ES-I3 (cell line): ENCODE measurements around the gene AMMECR1.

Experiments used
- H3K36me3 ChIP-seq: 2 replicates; pipeline ENCODE4 v1.6.1; 2013; ENCODE audit warnings: mild to moderate bottlenecking, low read length, control low read depth, moderate library complexity; ENCODE audit not compliant: insufficient read depth
- H3K4me1 ChIP-seq: 2 replicates; pipeline ENCODE4 v1.6.1; 2013; ENCODE audit warnings: mild to moderate bottlenecking, control low read depth, low read length; ENCODE audit not compliant: insufficient read depth
- H3K9ac ChIP-seq: 2 replicates; pipeline ENCODE4 v1.6.1; 2013; ENCODE audit warnings: low read depth, mild to moderate bottlenecking, low read length, moderate library complexity
- H3K9me3 ChIP-seq: 2 replicates; pipeline ENCODE4 v1.6.1; 2013; ENCODE audit warnings: mild to moderate bottlenecking, low read length, moderate library complexity; ENCODE audit not compliant: control insufficient read depth, insufficient read depth

Gene AMMECR1

DNA sequence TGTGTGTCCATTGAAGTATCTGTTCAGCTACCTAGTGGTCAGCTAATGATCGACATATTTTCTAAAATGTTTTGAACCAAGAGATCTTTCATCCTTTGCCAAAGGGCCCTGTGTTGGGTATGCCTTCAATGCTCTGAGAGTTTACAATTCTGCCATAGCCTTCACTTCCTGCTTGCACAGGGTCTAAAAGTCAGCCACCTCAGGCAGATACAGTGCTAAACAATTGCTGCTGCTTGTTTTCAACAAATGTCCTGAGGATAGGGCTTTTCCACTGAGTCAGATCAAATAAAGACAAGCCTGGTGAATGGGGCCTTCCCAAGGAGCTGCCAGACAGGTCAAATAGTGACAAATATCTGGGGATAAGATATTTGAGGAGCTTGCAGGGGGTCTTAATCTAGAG, 16.7 kb downstream of the AMMECR1 start:
- Histone ChIP-seq H3K36me3 (no peaks in the 10 kb centered on the region), H3K4me1 (no peaks in the 10 kb centered on the region), H3K9me3 (0 out of 2 replicates have a peak, but pooled peaks cover 2% of the 10 kb centered on the region), H3K9ac (no peak overlapping the region)

DNA sequence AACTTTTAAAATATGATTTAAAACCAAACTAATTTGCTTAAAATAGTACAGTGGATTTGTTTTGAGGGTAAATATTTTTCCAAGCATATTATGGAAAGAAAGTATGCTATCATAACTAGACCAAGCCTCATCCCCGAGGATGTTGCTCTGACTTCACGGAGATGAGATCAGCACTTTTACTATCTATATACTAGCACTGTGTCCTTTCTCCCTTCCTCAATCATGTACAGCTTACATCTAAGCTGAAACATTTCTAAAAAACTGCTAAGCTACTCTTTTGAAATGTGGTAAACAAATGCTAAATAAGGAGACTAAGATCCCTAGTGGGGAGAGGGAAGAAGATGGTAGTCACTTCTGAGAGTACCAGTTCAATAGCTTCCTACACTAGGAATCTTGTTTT, 23.8 kb downstream of the AMMECR1 start:
- no peaks in the 10 kb centered on the region for H3K36me3 ChIP-seq

DNA sequence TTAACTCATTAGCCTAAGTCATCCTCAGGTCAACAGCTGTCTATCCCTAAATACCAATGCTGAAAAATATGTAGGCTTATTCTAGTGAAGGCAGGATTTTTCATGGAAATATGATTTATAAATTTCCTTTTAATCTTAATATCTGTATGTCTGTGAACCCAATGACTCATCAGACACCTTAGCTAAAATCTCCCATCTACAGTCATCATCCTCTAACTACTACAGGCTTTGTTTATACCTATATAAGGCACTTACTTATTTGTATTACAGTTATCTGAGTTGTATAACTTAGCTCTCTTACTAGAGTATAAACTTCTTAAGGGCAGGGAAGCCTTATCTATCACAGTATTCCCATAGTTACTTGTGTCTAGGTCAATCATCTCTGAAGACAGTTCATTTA, 24.2 kb downstream of the AMMECR1 start:
- H3K9ac ChIP-seq = no peak overlapping the region
- H3K9me3 ChIP-seq = 0 out of 2 replicates have a peak, but pooled peaks cover 2% of the 10 kb centered on the region
- H3K36me3 ChIP-seq = no peaks in the 10 kb centered on the region
- H3K4me1 ChIP-seq = peaks cover 4% of the 10 kb centered on the region; the same call in 1 of the 2 replicates

More for the DNA sequence above, 23.8 kb downstream of the AMMECR1 start:
- H3K9me3 ChIP-seq = 0 out of 2 replicates have a peak, but pooled peaks cover 2% of the 10 kb centered on the region
- no peak overlapping the region for H3K9ac ChIP-seq
- peaks cover 4% of the 10 kb centered on the region; the same call in 1 of the 2 replicates for H3K4me1 ChIP-seq

DNA sequence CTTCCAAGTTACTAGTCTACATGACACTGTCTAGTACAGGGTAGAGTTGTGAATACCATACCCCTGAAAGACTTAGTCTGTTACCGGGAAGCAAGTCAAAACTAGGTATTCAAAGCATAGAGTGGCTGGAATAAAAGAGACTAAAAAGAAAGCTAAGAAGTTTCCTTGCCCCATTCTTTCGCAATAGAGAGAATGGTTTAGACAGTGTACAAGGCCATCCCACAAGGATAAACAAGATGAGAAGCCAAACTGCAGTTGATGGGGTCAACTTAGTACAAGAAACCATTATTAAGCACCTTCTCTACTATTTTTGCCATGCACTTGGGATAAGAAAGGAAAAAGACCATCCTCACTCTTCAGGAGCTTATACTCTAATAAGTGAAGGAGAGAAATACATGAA, 30.3 kb downstream of the AMMECR1 start:
- no peaks in the 10 kb centered on the region for H3K9me3 ChIP-seq
- H3K9ac ChIP-seq = no peak overlapping the region
- peaks cover 6% of the 10 kb centered on the region; the same call in 1 of the 2 replicates for H3K4me1 ChIP-seq
- no peaks in the 10 kb centered on the region for H3K36me3 ChIP-seq

DNA sequence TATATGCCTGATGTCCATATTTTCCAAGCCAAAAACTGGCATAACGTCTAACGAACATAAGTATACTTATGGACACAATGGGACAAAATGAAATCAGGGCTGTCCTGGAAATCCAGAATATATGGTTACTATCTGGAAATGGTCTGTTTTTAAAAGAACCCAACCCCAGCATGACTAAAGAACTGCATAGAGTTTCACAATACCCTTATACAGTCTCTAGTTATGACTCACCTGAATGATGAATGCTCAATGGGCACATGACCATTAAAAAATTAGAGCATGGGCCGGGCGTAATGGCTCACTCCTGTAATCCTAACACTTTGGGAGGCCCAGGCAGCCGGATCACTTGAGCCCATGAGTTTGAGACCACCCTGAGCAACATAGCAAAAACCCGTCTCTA, 31.8 kb downstream of the AMMECR1 start:
- Histone ChIP-seq H3K4me1 (peaks cover 6% of the 10 kb centered on the region; the same call in 1 of the 2 replicates), H3K9me3 (no peaks in the 10 kb centered on the region), H3K36me3 (no peaks in the 10 kb centered on the region), H3K9ac (no peak overlapping the region)

DNA sequence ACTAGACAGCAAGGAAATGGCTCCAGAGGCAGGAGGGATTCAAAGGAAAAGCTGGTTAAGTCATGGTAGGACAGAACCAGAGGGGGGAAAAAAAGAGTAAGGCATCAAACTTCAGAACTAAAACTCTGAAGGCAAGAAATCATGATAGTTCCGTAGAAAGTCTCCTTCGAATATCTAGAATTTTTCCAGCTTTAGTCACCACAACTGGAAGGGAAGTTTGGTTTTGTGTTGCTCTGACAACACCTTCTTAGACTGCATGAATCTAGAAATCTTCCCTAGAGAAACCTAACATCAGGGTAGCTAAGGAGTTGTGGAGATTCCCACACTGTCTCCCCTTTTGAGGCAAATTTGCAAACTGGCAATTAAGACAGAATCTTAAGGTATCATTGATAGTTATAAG, 33.7 kb downstream of the AMMECR1 start:
- peaks cover 6% of the 10 kb centered on the region; the same call in 1 of the 2 replicates for H3K4me1 ChIP-seq
- H3K9me3 ChIP-seq = no peaks in the 10 kb centered on the region
- no peak overlapping the region for H3K9ac ChIP-seq
- H3K36me3 ChIP-seq = no peaks in the 10 kb centered on the region

DNA sequence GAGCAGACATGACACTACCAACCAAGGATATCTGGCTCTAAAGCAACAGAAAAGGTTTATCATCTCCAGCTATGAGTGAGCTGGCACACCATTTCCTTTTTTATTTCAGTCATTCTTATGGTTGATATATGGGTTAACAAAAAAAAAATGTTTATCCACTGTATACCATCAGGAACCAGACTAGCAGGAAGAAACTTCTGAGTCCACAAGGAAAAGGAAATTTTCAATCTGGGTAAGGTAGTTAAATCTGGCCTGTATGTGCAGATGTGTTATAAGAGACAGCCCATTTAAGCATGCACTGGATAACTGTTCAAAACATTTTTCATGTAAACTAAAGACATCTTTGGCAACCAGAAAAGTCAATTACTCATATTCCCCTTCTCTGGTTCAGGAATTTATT, 35.0 kb downstream of the AMMECR1 start:
- Histone ChIP-seq H3K4me1 (peaks cover 6% of the 10 kb centered on the region; the same call in 1 of the 2 replicates), H3K36me3 (no peaks in the 10 kb centered on the region), H3K9me3 (no peaks in the 10 kb centered on the region), H3K9ac (no peak overlapping the region)

DNA sequence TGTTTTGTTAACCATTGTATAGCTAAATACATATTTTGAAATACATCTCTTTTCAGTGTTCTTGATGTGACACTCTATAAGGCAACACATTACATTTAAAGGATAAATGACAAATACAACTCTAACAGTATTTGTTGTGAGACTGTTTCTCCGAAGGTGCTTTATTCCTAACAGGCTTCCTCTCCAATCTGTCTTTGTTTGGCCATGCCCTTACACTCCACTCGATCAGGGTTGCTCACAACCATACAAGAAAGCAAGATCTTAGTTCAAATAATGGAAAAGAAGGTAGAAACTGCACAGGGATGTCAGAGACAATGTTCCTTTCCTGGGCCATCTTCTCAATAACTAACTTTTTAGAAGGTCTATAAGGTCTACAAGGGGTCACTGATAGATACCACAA, 36.5 kb downstream of the AMMECR1 start:
- Histone ChIP-seq H3K9me3 (no peaks in the 10 kb centered on the region), H3K9ac (no peak overlapping the region), H3K4me1 (peaks cover 6% of the 10 kb centered on the region; the same call in 1 of the 2 replicates), H3K36me3 (no peaks in the 10 kb centered on the region)

DNA sequence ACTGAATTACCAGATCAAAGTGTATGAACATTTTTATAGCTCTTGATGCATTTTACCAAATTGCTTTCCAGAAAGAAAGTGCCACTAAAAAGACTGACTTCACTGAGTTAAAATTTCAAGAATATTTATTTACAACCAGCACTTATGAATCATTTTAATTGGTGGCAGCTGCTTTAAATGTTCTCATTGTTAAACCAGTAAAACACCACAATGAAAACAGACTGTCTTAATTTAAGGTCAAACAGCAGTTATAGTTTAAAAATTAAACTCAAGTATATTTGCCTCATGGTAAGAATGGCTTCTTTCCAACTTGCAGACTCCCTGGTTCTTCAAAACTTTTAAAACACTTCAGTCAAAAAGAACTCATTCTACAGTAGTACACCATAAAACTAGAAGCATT, 36.9 kb downstream of the AMMECR1 start:
- no peaks in the 10 kb centered on the region for H3K36me3 ChIP-seq
- H3K4me1 ChIP-seq = peaks cover 6% of the 10 kb centered on the region; the same call in 1 of the 2 replicates
- H3K9me3 ChIP-seq = no peaks in the 10 kb centered on the region
- H3K9ac ChIP-seq = no peak overlapping the region

DNA sequence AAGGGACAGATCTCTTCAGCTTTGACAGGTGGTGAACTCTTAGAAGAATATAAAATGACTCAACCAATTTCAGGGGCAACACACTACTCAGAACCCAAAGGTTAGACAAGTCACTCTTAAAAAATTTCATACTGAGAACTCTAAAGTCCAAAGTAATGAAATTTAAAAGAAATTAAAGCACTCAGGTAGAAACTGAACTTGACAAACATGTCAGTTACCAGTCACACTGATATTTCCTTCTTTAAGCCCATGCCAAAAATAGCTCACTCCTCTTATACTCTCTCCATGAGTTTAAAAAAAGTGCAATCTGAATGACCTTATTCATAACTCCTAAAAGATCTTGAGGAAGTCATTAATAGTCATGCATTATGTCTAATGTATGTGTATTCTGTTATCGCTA, 40.3 kb downstream of the AMMECR1 start:
- no peaks in the 10 kb centered on the region for H3K36me3 ChIP-seq
- peaks cover 5% of the 10 kb centered on the region; the same call in 1 of the 2 replicates for H3K4me1 ChIP-seq
- no peaks in the 10 kb centered on the region for H3K9me3 ChIP-seq
- no peak overlapping the region for H3K9ac ChIP-seq

DNA sequence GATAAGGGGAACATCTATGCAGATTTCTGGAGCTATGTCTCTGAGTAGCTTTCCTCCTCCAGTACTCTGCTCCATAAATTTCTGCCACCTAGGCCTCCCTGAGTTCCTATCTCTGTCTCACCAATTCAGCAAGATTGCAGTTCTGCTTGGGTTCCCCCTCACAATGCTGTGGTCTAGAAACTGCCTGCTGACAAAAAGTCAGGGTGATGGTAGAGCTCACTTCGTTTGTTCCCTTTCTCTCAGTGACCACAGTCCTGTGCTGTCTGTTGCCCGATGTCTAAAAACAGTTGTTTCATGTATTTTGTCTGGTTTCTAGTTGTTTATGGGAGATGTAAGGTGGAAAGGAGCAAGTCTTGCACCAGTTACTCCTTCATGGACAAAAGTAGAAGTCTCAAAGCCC, 41.1 kb downstream of the AMMECR1 start:
- Histone ChIP-seq H3K36me3 (no peaks in the 10 kb centered on the region), H3K9me3 (no peaks in the 10 kb centered on the region), H3K9ac (no peak overlapping the region), H3K4me1 (peaks cover 5% of the 10 kb centered on the region; the same call in 1 of the 2 replicates)

DNA sequence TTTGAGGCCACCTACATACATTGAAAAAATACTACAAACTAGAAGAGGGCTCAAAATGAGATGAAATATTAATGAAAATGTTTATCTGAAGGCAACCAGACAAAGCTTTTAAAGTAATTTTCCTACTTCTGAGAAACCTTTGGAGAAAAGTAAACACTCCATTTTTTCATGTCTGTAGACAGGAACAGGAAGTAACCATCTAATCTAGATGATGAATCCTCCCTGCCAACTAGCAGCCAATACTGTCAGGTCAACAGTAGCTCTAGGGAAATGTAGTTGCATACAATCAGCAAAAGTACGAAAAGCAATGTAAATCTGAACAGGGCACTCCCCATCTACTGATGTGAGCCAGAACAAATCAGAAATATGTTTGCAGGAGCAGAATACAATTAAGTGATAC, 49.0 kb downstream of the AMMECR1 start:
- peaks cover 17% of the 10 kb centered on the region; the same call in 1 of the 2 replicates for H3K4me1 ChIP-seq
- H3K9me3 ChIP-seq = no peaks in the 10 kb centered on the region
- H3K36me3 ChIP-seq = no peaks in the 10 kb centered on the region
- no peak overlapping the region for H3K9ac ChIP-seq

DNA sequence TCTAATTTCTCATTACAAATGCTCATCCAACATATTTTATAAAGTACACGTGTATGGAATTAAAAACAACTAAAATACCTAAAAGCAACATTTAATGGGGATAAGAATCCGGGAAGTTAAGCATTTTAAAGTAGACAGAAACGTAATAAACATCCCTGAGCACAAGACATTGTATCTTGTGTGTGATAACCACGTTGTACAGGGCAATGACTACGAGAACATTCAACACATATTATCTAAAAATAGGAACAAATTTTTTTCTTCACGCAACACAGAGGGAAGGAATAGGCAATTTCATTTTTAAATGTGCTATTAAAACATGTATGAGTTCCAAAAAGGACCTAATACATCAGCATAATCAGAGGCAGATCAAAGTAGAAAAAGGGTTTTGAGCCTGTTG, 49.5 kb downstream of the AMMECR1 start:
- Histone ChIP-seq H3K36me3 (no peaks in the 10 kb centered on the region), H3K9ac (no peak overlapping the region), H3K4me1 (peaks cover 17% of the 10 kb centered on the region; the same call in 1 of the 2 replicates), H3K9me3 (no peaks in the 10 kb centered on the region)

DNA sequence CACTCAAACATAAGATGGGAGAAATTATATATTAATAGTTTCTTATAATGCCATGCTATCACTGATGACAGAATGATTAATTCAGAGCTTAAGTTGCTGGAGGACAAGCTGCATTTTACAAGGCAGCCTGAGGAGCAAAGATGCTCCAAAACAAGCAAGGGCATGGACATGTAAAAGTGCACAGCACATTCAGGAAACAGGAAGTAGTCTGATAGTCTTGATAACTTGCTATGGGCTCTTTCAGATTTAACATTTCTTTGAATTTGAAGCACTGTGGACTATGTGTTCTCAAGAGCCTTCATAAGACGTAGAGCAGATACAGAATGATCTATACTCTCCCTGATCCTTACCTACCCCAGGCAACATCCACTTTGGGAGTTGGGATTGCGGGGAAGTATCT, 50.0 kb downstream of the AMMECR1 start:
- Histone ChIP-seq H3K9me3 (no peaks in the 10 kb centered on the region), H3K9ac (no peak overlapping the region), H3K4me1 (peaks cover 13% of the 10 kb centered on the region; the same call in 1 of the 2 replicates), H3K36me3 (no peaks in the 10 kb centered on the region)

DNA sequence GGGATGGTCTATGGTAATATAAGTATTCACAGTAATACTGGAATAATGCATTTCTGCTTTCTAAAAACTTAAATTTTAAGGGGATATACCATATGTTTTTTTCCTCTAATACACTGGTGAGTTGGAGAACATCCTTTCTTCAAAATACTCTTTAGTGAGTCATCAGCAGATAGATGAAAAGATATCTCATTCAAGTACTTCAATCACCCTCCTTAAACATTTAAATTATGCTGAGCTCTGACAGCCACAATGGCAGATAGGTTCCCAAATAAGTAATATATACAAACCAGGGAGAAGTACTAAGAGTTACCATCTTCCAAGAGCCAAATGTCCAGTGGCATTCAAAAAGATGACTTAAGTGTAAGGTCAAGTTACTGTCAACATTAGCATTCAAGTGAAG, 52.2 kb downstream of the AMMECR1 start:
- H3K4me1 ChIP-seq = peaks cover 12% of the 10 kb centered on the region; the same call in 1 of the 2 replicates
- H3K9me3 ChIP-seq = no peaks in the 10 kb centered on the region
- H3K36me3 ChIP-seq = no peaks in the 10 kb centered on the region
- H3K9ac ChIP-seq = no peak overlapping the region
